Astrocyte (in vitro differentiated cells and primary cell): ENCODE data around the gene MCTP1. TPM values are rescaled to one million over a fixed set of nuclear protein-coding genes. Genes with fewer than 3 reads are reported as not detected.

Experiments
- DNase-seq: peaks from one replicate; pipeline ENCODE4 v3.0.0-alpha.2; 2010; ENCODE audit warnings: low read depth
- FAIRE-seq: peaks from 2 replicates; lab custom pipeline; 2011; peaks lifted over from hg19 to GRCh38; lab: Jason Lieb, UNC
- H2AFZ ChIP-seq: 2 replicates; pipeline ENCODE4 v1.6.0; 2012; ENCODE audit warnings: low read depth, low read length, inconsistent platforms
- H3K27ac ChIP-seq: 2 replicates; pipeline ENCODE4 v1.5.1; 2011; ENCODE audit warnings: low read depth, low read length, inconsistent platforms
- H3K27me3 ChIP-seq: 2 replicates; pipeline ENCODE4 v1.6.0; 2011; ENCODE audit warnings: low read length, inconsistent platforms; ENCODE audit not compliant: insufficient read depth
- H3K36me3 ChIP-seq: 2 replicates; pipeline ENCODE4 v1.5.1; 2011; ENCODE audit warnings: low read length, inconsistent platforms; ENCODE audit not compliant: insufficient read depth
- H3K4me1 ChIP-seq: 2 replicates; pipeline ENCODE4 v1.5.1; 2011; ENCODE audit warnings: low read length, inconsistent platforms; ENCODE audit not compliant: insufficient read depth
- H3K4me2 ChIP-seq: 2 replicates; pipeline ENCODE4 v1.6.0; 2012; ENCODE audit warnings: low read length, inconsistent platforms
- H3K4me3 ChIP-seq: 2 replicates; pipeline ENCODE4 v1.5.1; 2011; ENCODE audit warnings: low read depth, mild to moderate bottlenecking, low read length, inconsistent platforms; ENCODE audit not compliant: insufficient read depth
- H3K79me2 ChIP-seq: 2 replicates; pipeline ENCODE4 v1.6.0; 2012; ENCODE audit warnings: mild to moderate bottlenecking, low read length, inconsistent platforms; ENCODE audit not compliant: insufficient read depth
- H3K9ac ChIP-seq: 2 replicates; pipeline ENCODE4 v1.6.0; 2012; ENCODE audit warnings: mild to moderate bottlenecking, low read length, inconsistent platforms
- H3K9me3 ChIP-seq: 2 replicates; pipeline ENCODE4 v1.5.1; 2012; ENCODE audit warnings: low read depth, mild to moderate bottlenecking, low read length, inconsistent platforms; ENCODE audit not compliant: insufficient read depth
- H4K20me1 ChIP-seq: 2 replicates; pipeline ENCODE4 v1.6.0; 2012; ENCODE audit warnings: low read length, inconsistent platforms; ENCODE audit not compliant: insufficient read depth
- H3K27ac Mint-ChIP-seq: one replicate; pipeline ENCODE4 v1.8.0; 2021; ENCODE audit warnings: mild to moderate bottlenecking, mixed read lengths; ENCODE audit not compliant: unreplicated experiment
- H3K27me3 Mint-ChIP-seq: one replicate; pipeline ENCODE4 v1.8.0; 2021; ENCODE audit warnings: low read depth, mixed read lengths; ENCODE audit not compliant: unreplicated experiment
- H3K36me3 Mint-ChIP-seq: one replicate; pipeline ENCODE4 v1.8.0; 2021; ENCODE audit warnings: low read depth, mixed read lengths; ENCODE audit not compliant: unreplicated experiment
- H3K4me1 Mint-ChIP-seq: one replicate; pipeline ENCODE4 v1.8.0; 2021; ENCODE audit warnings: low read depth, mixed read lengths; ENCODE audit not compliant: unreplicated experiment
- H3K4me3 Mint-ChIP-seq: one replicate; pipeline ENCODE4 v1.8.0; 2021; ENCODE audit warnings: mild to moderate bottlenecking, moderate library complexity, mixed read lengths; ENCODE audit not compliant: unreplicated experiment
- H3K9me3 Mint-ChIP-seq: one replicate; pipeline ENCODE4 v1.8.0; 2021; ENCODE audit warnings: mild to moderate bottlenecking, mixed read lengths; ENCODE audit not compliant: unreplicated experiment
- EZH2 ChIP-seq: IDR thresholded peaks from 2 replicates; pipeline ENCODE4 v1.6.1; 2012; ENCODE audit warnings: mild to moderate bottlenecking, low read length, inconsistent platforms; ENCODE audit not compliant: insufficient read depth
- total RNA-seq: library from RNA; stranded (reverse); gene quantifications from 2 replicates; pipeline ENCODE4 v1.2.1, GENCODE V29; 2021
- TF ChIP-seq, protein P1 (sequence below): IDR thresholded peaks from 2 replicates; pipeline ENCODE4 v1.5.1; 2011; ENCODE audit warnings: low read depth, mild to moderate bottlenecking, inconsistent platforms, low read length, moderate library complexity; ENCODE audit not compliant: insufficient read depth

The MCTP1 gene
- total RNA-seq, 1 donor from 2014 or later: 40.6 TPM

DNA sequence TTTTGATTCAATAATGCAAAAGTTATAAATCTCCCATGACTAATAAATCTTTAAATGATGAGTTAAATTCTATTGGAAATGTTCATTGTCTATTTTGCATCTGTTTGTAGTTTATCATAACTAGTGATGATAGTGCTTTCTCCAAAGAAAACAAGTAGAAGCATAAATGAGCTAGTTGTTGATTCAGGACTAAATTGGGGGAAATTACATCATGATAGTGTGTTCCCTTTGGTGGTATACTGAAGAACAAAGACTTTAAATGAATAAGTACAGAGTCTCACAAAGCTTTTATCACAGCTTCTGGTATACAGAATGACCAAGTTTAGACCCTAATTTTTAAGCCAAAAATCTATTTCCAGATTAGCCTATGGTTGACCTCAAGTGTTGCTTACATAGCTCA lies 173.8 kb downstream of the MCTP1 start:
- DNase-seq (no peak), FAIRE-seq (no peak)
- H3K36me3 Mint-ChIP-seq: no peaks in the 10 kb centered on the region
- Histone ChIP-seq H3K9me3 (no peaks in the 10 kb centered on the region), H3K4me3 (no peak overlapping the region), H3K36me3 (no peaks in the 10 kb centered on the region), H4K20me1 (no peaks in the 10 kb centered on the region), H3K9ac (no peak overlapping the region), H3K27me3 (no peaks in the 10 kb centered on the region), H3K4me1 (no peaks in the 10 kb centered on the region), H3K4me2 (no peak overlapping the region), H3K79me2 (no peaks in the 10 kb centered on the region), H2AFZ (no peak overlapping the region), H3K27ac (no peak overlapping the region)
- TF ChIP-seq, protein P1, sequence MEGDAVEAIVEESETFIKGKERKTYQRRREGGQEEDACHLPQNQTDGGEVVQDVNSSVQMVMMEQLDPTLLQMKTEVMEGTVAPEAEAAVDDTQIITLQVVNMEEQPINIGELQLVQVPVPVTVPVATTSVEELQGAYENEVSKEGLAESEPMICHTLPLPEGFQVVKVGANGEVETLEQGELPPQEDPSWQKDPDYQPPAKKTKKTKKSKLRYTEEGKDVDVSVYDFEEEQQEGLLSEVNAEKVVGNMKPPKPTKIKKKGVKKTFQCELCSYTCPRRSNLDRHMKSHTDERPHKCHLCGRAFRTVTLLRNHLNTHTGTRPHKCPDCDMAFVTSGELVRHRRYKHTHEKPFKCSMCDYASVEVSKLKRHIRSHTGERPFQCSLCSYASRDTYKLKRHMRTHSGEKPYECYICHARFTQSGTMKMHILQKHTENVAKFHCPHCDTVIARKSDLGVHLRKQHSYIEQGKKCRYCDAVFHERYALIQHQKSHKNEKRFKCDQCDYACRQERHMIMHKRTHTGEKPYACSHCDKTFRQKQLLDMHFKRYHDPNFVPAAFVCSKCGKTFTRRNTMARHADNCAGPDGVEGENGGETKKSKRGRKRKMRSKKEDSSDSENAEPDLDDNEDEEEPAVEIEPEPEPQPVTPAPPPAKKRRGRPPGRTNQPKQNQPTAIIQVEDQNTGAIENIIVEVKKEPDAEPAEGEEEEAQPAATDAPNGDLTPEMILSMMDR: no peak
- no peak for TF ChIP-seq EZH2
- H3K9me3 Mint-ChIP-seq: peaks cover 2% of the 10 kb centered on the region
- peaks cover 31% of the 10 kb centered on the region for H3K4me1 Mint-ChIP-seq
- no peak overlapping the region for H3K27ac Mint-ChIP-seq
- H3K27me3 Mint-ChIP-seq: no peaks in the 10 kb centered on the region
- no peak overlapping the region for H3K4me3 Mint-ChIP-seq

DNA sequence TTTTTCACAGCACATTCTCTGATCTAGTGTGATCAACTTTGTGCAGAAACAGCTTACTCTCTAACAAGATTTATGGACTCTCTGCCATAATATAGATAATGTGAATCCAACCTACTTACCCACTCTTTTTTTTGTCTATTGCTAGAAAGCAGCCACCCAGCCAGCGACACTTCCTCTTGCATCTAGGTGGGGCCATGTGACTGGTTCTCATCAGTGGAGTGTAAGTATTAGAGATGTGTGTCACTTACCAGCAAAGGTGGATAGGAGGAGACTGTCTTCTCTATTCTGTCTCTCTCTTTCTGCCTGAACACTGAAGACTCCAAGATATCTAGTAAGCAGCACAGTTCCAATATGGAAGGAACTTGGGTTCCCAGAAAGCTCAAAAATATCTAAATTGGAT lies 174.8 kb downstream of the MCTP1 start:
- Histone ChIP-seq H3K27ac (no peak overlapping the region), H2AFZ (no peak overlapping the region), H3K79me2 (no peaks in the 10 kb centered on the region), H3K36me3 (no peaks in the 10 kb centered on the region), H3K9ac (no peak overlapping the region), H3K9me3 (no peaks in the 10 kb centered on the region), H3K4me1 (no peaks in the 10 kb centered on the region), H3K4me2 (no peak overlapping the region), H3K27me3 (no peaks in the 10 kb centered on the region), H4K20me1 (no peaks in the 10 kb centered on the region), H3K4me3 (no peak overlapping the region)
- H3K4me3 Mint-ChIP-seq: no peak overlapping the region
- no peaks in the 10 kb centered on the region for H3K27me3 Mint-ChIP-seq
- DNase-seq (no peak), FAIRE-seq (no peak)
- TF ChIP-seq EZH2: no peak
- TF ChIP-seq, protein P1: no peak
- H3K36me3 Mint-ChIP-seq: no peaks in the 10 kb centered on the region
- H3K4me1 Mint-ChIP-seq: peaks cover 31% of the 10 kb centered on the region
- peaks cover 2% of the 10 kb centered on the region for H3K9me3 Mint-ChIP-seq
- no peak overlapping the region for H3K27ac Mint-ChIP-seq

DNA sequence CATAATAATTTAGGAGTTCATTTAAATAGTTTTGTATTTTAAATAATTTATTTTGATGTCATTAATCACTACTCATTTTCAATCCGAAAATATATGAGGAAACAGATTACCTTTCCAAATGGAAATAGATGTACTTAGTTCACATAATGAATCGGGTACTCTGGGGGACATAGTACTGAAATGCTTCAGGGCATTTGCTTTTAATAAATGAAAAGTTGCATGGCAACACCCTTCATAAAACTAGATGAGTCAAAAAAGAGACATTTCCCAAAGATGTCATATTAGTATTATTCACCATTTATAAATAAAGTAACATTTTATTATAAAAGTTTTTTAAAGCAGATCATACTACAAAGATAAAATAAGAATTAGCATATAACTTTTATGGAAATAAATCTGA lies 177.8 kb downstream of the MCTP1 start:
- Mint-ChIP-seq H3K27me3 (peaks cover 3% of the 10 kb centered on the region), H3K9me3 (no peaks in the 10 kb centered on the region), H3K27ac (no peak overlapping the region), H3K4me1 (peaks cover 20% of the 10 kb centered on the region), H3K4me3 (no peak overlapping the region), H3K36me3 (no peaks in the 10 kb centered on the region)
- H3K4me2 ChIP-seq: no peak overlapping the region
- no peaks in the 10 kb centered on the region for H3K9me3 ChIP-seq
- no peaks in the 10 kb centered on the region for H3K4me1 ChIP-seq
- H2AFZ ChIP-seq: no peak overlapping the region
- no peak overlapping the region for H3K27ac ChIP-seq
- no peak for TF ChIP-seq EZH2
- TF ChIP-seq, protein P1: no peak
- no peak for DNase-seq
- H3K27me3 ChIP-seq: no peaks in the 10 kb centered on the region
- no peaks in the 10 kb centered on the region for H3K79me2 ChIP-seq
- no peaks in the 10 kb centered on the region for H4K20me1 ChIP-seq
- no peaks in the 10 kb centered on the region for H3K36me3 ChIP-seq
- FAIRE-seq: no peak
- H3K4me3 ChIP-seq: no peak overlapping the region
- H3K9ac ChIP-seq: no peak overlapping the region
